Measurements from ENCODE around the gene TSC22D1.

GRCh38 chr13:44541601-44542000, 34.5 kb downstream of the TSC22D1 start:
- no peak for TF ChIP-seq CTCF (IDR thresholded peaks at IDR 0.05)
- TF ChIP-seq EP300 (IDR thresholded peaks at IDR 0.05), result no peak
